Liver (tissue), 9 donors: Measurements from ENCODE around the gene CIC. TPM values are rescaled to one million over a fixed set of nuclear protein-coding genes. Genes with fewer than 3 reads are reported as not detected.

Experiments used
- DNase-seq: peaks from one replicate; pipeline ENCODE4 v3.0.0-alpha.2; 2017; ENCODE audit warnings: low spot score
- H3K27ac ChIP-seq, 2 donors: one replicate each; pipeline ENCODE4 v1.7.0; 2013; ENCODE audit warnings: inconsistent platforms in 2 of 2, low read length in 2 of 2, control low read depth in 1 of 2, low read depth in 1 of 2, mild to moderate bottlenecking in 1 of 2
- H3K27me3 ChIP-seq, 4 donors: one replicate each; pipeline versions ENCODE4 v1.6.1 to v1.7.0; 2013; ENCODE audit warnings: low read length in 3 of 4, inconsistent platforms in 1 of 4, mild to moderate bottlenecking in 1 of 4, moderate library complexity in 1 of 4; ENCODE audit not compliant: control insufficient read depth in 4 of 4, insufficient read depth in 4 of 4
- H3K36me3 ChIP-seq, 4 donors: one replicate each; pipeline versions ENCODE4 v1.6.1 to v1.7.0; 2013; ENCODE audit warnings: low read length in 3 of 4, mild to moderate bottlenecking in 3 of 4, low read depth in 1 of 4, moderate library complexity in 1 of 4; ENCODE audit not compliant: control insufficient read depth in 4 of 4, insufficient read depth in 3 of 4
- H3K4me1 ChIP-seq, 4 donors: one replicate each; pipeline versions ENCODE4 v1.6.1 to v1.7.0; 2013; ENCODE audit warnings: low read length in 3 of 4, mild to moderate bottlenecking in 3 of 4, moderate library complexity in 1 of 4; ENCODE audit not compliant: control insufficient read depth in 4 of 4, insufficient read depth in 4 of 4
- H3K4me3 ChIP-seq, 3 donors: one replicate each; pipeline versions ENCODE4 v1.6.1 to v1.7.0; 2013; ENCODE audit warnings: low read length in 3 of 3, control low read depth in 1 of 3, low read depth in 1 of 3, mild to moderate bottlenecking in 1 of 3
- H3K9ac ChIP-seq, 2 donors: one replicate each; pipeline ENCODE4 v1.7.0; 2013; ENCODE audit warnings: low read length in 2 of 2, mild to moderate bottlenecking in 2 of 2, moderate library complexity in 2 of 2, control low read depth in 1 of 2, low read depth in 1 of 2
- H3K9me3 ChIP-seq, 4 donors: one replicate each; pipeline versions ENCODE4 v1.6.1 to v1.7.0; 2013; ENCODE audit warnings: low read length in 3 of 4; ENCODE audit not compliant: control insufficient read depth in 4 of 4
- EGR1 ChIP-seq, 2 donors: IDR thresholded peaks; 2 replicates each; pipeline ENCODE4 v1.6.1; 2016 to 2018; ENCODE audit warnings: antibody characterized with exemption in 2 of 2, low read depth in 2 of 2
- FOXA1 ChIP-seq: IDR thresholded peaks from 2 replicates; pipeline ENCODE4 v1.6.1; 2016; ENCODE audit warnings: antibody characterized with exemption
- FOXA2 ChIP-seq: IDR thresholded peaks from 2 replicates; pipeline ENCODE4 v1.6.1; 2016; ENCODE audit warnings: antibody characterized with exemption
- HNF4A ChIP-seq, 2 donors: conservative IDR thresholded peaks; 2 replicates each; pipeline ENCODE4 v1.6.1; 2016; ENCODE audit warnings: antibody characterized with exemption in 2 of 2, mild to moderate bottlenecking in 2 of 2
- JUND ChIP-seq, 2 donors: IDR thresholded peaks; 2 replicates each; pipeline ENCODE4 v1.6.1; 2016; ENCODE audit warnings: antibody characterized with exemption in 2 of 2
- NR2F2 ChIP-seq: IDR thresholded peaks from 2 replicates; pipeline ENCODE4 v1.6.1; 2016; ENCODE audit warnings: antibody characterized with exemption
- RAD21 ChIP-seq, 2 donors: IDR thresholded peaks; 2 replicates each; pipeline ENCODE4 v1.6.1; 2016; ENCODE audit warnings: antibody characterized with exemption in 2 of 2, mild to moderate bottlenecking in 2 of 2
- RXRA ChIP-seq, 2 donors: IDR thresholded peaks; 2 replicates each; pipeline ENCODE4 v1.6.1; 2017 to 2018; ENCODE audit warnings: antibody characterized with exemption in 2 of 2, mild to moderate bottlenecking in 1 of 2
- SP1 ChIP-seq: IDR thresholded peaks from 2 replicates; pipeline ENCODE4 v1.6.1; 2018; ENCODE audit warnings: antibody characterized with exemption, mild to moderate bottlenecking
- TAF1 ChIP-seq: conservative IDR thresholded peaks from 2 replicates; pipeline ENCODE4 v1.6.1; 2016; ENCODE audit warnings: antibody characterized with exemption, mild to moderate bottlenecking
- YY1 ChIP-seq: IDR thresholded peaks from 2 replicates; pipeline ENCODE4 v1.6.1; 2016; ENCODE audit warnings: antibody characterized with exemption, mild to moderate bottlenecking
- WGBS: extraction: QIAGEN DNeasy Blood & Tissue Kit; methylation state at CpG from one replicate; pipeline ENCODE4 v1.1.7; 2013; 5-methylcytosine and 5-hydroxymethylcytosine counted together
- polyA plus RNA-seq, 2 donors: library from polyadenylated mRNA; stranded (reverse) in 1 of 2; unstranded in 1 of 2; fragments of 200-250 nt in 1 of 2; fragments of >200 nt in 1 of 2; fragmentation: Nextera tagmentation in 1 of 2; extraction: Ambion mirVana in 1 of 2; gene quantifications; one replicate each; pipeline versions ENCODE4 v1.2.1 to v1.2.3, GENCODE V29; 2013 to 2015
- total RNA-seq, 2 donors: library from RNA; depleted of rRNA; stranded (reverse); fragments of >200 nt; gene quantifications; one replicate each; pipeline ENCODE4 v1.2.3, GENCODE V29; 2014
- TF ChIP-seq, protein P1 (sequence below): IDR thresholded peaks from 2 replicates; pipeline ENCODE4 v1.6.1; 2016; ENCODE audit warnings: antibody characterized with exemption, mild to moderate bottlenecking
- TF ChIP-seq, protein P2 (sequence below): IDR thresholded peaks from 2 replicates; pipeline ENCODE4 v1.6.1; 2016; ENCODE audit warnings: antibody characterized with exemption
- TF ChIP-seq, protein P3 (sequence below): fragments of 150-350 bp; IDR thresholded peaks from 2 replicates; pipeline ENCODE4 v1.5.1; 2017; ENCODE audit warnings: improper control_type of control experiment, low read depth, low read length; ENCODE audit not compliant: missing input control
- TF ChIP-seq, protein P4 (sequence below): IDR thresholded peaks from 2 replicates; pipeline ENCODE4 v1.6.1; 2016; ENCODE audit warnings: antibody characterized with exemption
- TF ChIP-seq, protein P5 (sequence below): IDR thresholded peaks from 2 replicates; pipeline ENCODE4 v1.6.1; 2016; ENCODE audit warnings: antibody characterized with exemption
- donor health status: healthy.
- donor health status: healthy.
- donor health status: healthy.
- donor health status: healthy.
- donor health status: healthy.

CIC gene
- total and polyA plus RNA-seq, 4 donors = 5.6 to 21.3 (median 17.2) TPM

DNA sequence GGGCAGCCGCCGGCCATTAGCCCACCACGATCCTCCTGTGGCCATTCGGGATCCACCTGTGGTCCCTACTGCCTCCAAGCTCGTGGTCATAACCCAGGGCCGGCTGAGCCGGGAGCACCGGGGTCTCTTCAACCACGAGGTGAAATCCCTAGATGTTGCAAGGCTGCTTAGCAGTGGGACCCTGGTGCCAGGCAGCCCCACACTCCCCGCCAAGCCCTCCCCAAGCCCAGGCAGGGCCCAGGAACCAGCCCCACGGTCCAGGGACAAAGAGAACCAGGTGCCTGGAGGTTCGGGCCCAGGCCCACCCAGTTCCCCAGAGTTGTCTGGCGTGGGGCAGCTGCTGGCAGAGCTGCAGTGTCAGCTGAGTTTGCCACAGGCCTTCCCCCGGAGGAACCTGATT lies 40.6 kb downstream of the CIC start:
- no peak for TF ChIP-seq NR2F2
- no peak for TF ChIP-seq JUND (IDR thresholded peaks at IDR 0.05)
- TF ChIP-seq RAD21 (IDR thresholded peaks at IDR 0.05) = no peak
- TF ChIP-seq, protein P1, sequence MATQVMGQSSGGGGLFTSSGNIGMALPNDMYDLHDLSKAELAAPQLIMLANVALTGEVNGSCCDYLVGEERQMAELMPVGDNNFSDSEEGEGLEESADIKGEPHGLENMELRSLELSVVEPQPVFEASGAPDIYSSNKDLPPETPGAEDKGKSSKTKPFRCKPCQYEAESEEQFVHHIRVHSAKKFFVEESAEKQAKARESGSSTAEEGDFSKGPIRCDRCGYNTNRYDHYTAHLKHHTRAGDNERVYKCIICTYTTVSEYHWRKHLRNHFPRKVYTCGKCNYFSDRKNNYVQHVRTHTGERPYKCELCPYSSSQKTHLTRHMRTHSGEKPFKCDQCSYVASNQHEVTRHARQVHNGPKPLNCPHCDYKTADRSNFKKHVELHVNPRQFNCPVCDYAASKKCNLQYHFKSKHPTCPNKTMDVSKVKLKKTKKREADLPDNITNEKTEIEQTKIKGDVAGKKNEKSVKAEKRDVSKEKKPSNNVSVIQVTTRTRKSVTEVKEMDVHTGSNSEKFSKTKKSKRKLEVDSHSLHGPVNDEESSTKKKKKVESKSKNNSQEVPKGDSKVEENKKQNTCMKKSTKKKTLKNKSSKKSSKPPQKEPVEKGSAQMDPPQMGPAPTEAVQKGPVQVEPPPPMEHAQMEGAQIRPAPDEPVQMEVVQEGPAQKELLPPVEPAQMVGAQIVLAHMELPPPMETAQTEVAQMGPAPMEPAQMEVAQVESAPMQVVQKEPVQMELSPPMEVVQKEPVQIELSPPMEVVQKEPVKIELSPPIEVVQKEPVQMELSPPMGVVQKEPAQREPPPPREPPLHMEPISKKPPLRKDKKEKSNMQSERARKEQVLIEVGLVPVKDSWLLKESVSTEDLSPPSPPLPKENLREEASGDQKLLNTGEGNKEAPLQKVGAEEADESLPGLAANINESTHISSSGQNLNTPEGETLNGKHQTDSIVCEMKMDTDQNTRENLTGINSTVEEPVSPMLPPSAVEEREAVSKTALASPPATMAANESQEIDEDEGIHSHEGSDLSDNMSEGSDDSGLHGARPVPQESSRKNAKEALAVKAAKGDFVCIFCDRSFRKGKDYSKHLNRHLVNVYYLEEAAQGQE = no peak
- TF ChIP-seq YY1 = no peak
- TF ChIP-seq, protein P2, sequence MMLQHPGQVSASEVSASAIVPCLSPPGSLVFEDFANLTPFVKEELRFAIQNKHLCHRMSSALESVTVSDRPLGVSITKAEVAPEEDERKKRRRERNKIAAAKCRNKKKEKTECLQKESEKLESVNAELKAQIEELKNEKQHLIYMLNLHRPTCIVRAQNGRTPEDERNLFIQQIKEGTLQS = no peak
- no peak for TF ChIP-seq FOXA1
- TF ChIP-seq TAF1 = no peak
- TF ChIP-seq, protein P3, sequence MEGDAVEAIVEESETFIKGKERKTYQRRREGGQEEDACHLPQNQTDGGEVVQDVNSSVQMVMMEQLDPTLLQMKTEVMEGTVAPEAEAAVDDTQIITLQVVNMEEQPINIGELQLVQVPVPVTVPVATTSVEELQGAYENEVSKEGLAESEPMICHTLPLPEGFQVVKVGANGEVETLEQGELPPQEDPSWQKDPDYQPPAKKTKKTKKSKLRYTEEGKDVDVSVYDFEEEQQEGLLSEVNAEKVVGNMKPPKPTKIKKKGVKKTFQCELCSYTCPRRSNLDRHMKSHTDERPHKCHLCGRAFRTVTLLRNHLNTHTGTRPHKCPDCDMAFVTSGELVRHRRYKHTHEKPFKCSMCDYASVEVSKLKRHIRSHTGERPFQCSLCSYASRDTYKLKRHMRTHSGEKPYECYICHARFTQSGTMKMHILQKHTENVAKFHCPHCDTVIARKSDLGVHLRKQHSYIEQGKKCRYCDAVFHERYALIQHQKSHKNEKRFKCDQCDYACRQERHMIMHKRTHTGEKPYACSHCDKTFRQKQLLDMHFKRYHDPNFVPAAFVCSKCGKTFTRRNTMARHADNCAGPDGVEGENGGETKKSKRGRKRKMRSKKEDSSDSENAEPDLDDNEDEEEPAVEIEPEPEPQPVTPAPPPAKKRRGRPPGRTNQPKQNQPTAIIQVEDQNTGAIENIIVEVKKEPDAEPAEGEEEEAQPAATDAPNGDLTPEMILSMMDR = no peak
- no peak for TF ChIP-seq HNF4A (conservative IDR thresholded peaks at IDR 0.05)
- TF ChIP-seq, protein P4, sequence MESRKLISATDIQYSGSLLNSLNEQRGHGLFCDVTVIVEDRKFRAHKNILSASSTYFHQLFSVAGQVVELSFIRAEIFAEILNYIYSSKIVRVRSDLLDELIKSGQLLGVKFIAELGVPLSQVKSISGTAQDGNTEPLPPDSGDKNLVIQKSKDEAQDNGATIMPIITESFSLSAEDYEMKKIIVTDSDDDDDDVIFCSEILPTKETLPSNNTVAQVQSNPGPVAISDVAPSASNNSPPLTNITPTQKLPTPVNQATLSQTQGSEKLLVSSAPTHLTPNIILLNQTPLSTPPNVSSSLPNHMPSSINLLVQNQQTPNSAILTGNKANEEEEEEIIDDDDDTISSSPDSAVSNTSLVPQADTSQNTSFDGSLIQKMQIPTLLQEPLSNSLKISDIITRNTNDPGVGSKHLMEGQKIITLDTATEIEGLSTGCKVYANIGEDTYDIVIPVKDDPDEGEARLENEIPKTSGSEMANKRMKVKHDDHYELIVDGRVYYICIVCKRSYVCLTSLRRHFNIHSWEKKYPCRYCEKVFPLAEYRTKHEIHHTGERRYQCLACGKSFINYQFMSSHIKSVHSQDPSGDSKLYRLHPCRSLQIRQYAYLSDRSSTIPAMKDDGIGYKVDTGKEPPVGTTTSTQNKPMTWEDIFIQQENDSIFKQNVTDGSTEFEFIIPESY = no peak
- TF ChIP-seq SP1 = no peak
- TF ChIP-seq RXRA (IDR thresholded peaks at IDR 0.05) = no peak
- TF ChIP-seq, protein P5, sequence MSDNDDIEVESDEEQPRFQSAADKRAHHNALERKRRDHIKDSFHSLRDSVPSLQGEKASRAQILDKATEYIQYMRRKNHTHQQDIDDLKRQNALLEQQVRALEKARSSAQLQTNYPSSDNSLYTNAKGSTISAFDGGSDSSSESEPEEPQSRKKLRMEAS = no peak
- no peak for TF ChIP-seq EGR1 (IDR thresholded peaks at IDR 0.05; ENCODE audit: low read depth in 2 of 2)
- no peak for TF ChIP-seq FOXA2
- Histone ChIP-seq H3K9me3 (no peaks in the 10 kb centered on the region), H3K9ac (no peak overlapping the region), H3K27ac (no peak overlapping the region), H3K36me3 (no peaks in the 10 kb centered on the region), H3K27me3 (no peaks in the 10 kb centered on the region), H3K4me3 (no peak overlapping the region), H3K4me1 (peaks cover 2 to 11% (median 7%) of the 10 kb centered on the region in 4 donors)
- no peak for DNase-seq
- 92% methylated on average over 14 of the region's 14 CpGs for WGBS

DNA sequence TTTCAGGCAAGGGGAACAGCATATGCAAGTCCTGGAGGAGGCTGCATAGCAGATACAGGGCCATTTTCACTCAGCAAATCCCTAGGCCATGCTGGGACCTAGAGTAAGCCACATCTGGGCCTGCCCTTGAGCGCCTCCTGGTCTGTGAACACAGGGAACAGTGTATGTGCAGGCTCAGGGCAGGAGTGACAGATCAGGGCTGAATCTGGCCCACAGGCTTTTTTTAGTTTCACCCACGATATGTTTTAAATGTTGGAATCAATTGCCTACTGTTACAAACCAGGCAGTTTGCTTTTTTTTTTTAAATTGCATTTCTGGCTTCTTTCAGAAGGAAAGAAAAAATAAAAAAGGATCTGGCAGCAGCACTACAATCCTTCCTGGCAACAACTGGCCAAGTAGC lies 42.6 kb downstream of the CIC start:
- 89% methylated on average over 2 of the region's 2 CpGs for WGBS
- H3K36me3 ChIP-seq = no peaks in the 10 kb centered on the region
- H3K27me3 ChIP-seq = no peaks in the 10 kb centered on the region
- H3K4me3 ChIP-seq = no peak overlapping the region
- no peak overlapping the region for H3K9ac ChIP-seq
- TF ChIP-seq, protein P3 = no peak
- no peak for TF ChIP-seq FOXA1
- TF ChIP-seq, protein P1 = no peak
- TF ChIP-seq, protein P4 = no peak
- H3K4me1 ChIP-seq = peaks cover 2 to 11% (median 7%) of the 10 kb centered on the region in 4 donors
- no peak for DNase-seq
- H3K9me3 ChIP-seq = no peaks in the 10 kb centered on the region
- no peak overlapping the region for H3K27ac ChIP-seq
